OCI-LY7 (cell line): Measurements from ENCODE around the gene TRIB2. TPM values are rescaled to one million over a fixed set of nuclear protein-coding genes. Genes with fewer than 3 reads are reported as not detected.

Source experiments
- BruUV-seq: library from RNA; stranded (reverse); fragments of 400-500 nt; replicated peaks from 2 replicates; lab custom pipeline; 2021; lab: Mats Ljungman, UMichigan
- CTCF ChIA-PET: fragments of 300-600 bp; sonication (Branson Sonifier 250); formaldehyde crosslinking; loops from one replicate; lab custom pipeline; 2022; ENCODE audit warnings: antibody characterized with exemption; ENCODE audit not compliant: unreplicated experiment; lab: Charles Lee
- POLR2A ChIA-PET: fragments of 300-600 bp; sonication (Branson Sonifier 250); formaldehyde crosslinking; loops from one replicate; lab custom pipeline; 2022; ENCODE audit warnings: antibody characterized with exemption; lab: Charles Lee
- DNase-seq: peaks from one replicate; pipeline ENCODE4 v3.0.0-alpha.2; 2015; ENCODE audit warnings: low spot score
- H2AFZ ChIP-seq: fragments of 200-600 bp; sonication (generic), shearing (Covaris generic); 2 replicates; pipeline ENCODE4 v1.6.1; 2014; ENCODE audit warnings: mild to moderate bottlenecking, antibody characterized with exemption, low read length, moderate library complexity
- H3K27ac ChIP-seq: fragments of 200-600 bp; sonication (generic); 2 replicates; pipeline ENCODE4 v1.5.1; 2014; ENCODE audit warnings: mixed run types, low read depth, mild to moderate bottlenecking, moderate library complexity, low read length, inconsistent platforms; ENCODE audit not compliant: poor library complexity, severe bottlenecking
- H3K36me3 ChIP-seq: fragments of 200-600 bp; sonication (generic); 2 replicates; pipeline ENCODE4 v1.6.1; 2014; ENCODE audit warnings: mild to moderate bottlenecking, antibody characterized with exemption, low read length, moderate library complexity, mixed read lengths; ENCODE audit not compliant: insufficient read depth
- H3K4me1 ChIP-seq: fragments of 200-600 bp; sonication (generic); 2 replicates; pipeline ENCODE4 v1.5.1; 2014; ENCODE audit warnings: mild to moderate bottlenecking, low read length; ENCODE audit not compliant: insufficient read depth, poor library complexity, severe bottlenecking
- H3K4me2 ChIP-seq: fragments of 200-600 bp; sonication (generic); 2 replicates; pipeline ENCODE4 v1.6.1; 2014; ENCODE audit warnings: mild to moderate bottlenecking, low read length
- H3K4me3 ChIP-seq: fragments of 200-600 bp; sonication (generic); 2 replicates; pipeline ENCODE4 v1.5.1; 2014; ENCODE audit warnings: mild to moderate bottlenecking, low read depth, low read length; ENCODE audit not compliant: poor library complexity, severe bottlenecking
- H3K79me2 ChIP-seq: fragments of 200-600 bp; sonication (generic); 2 replicates; pipeline ENCODE4 v1.6.1; 2016; ENCODE audit warnings: low read depth, mild to moderate bottlenecking, low read length, moderate library complexity, mixed read lengths; ENCODE audit not compliant: insufficient read depth
- H3K9me2 ChIP-seq: fragments of 200-600 bp; sonication (generic); 2 replicates; pipeline ENCODE4 v1.6.1; 2016; ENCODE audit warnings: mild to moderate bottlenecking, low read length, mixed read lengths; ENCODE audit not compliant: insufficient read depth
- H3K9me3 ChIP-seq: fragments of 200-600 bp; sonication (generic); 2 replicates; pipeline ENCODE4 v1.6.1; 2014; ENCODE audit warnings: mild to moderate bottlenecking, mixed run types, low read length, mixed read lengths
- H4K20me1 ChIP-seq: fragments of 200-600 bp; sonication (generic); 2 replicates; pipeline ENCODE4 v1.6.1; 2014; ENCODE audit warnings: mild to moderate bottlenecking, antibody characterized with exemption, low read length, moderate library complexity, mixed read lengths; ENCODE audit not compliant: insufficient read depth
- EZH2phosphoT487 ChIP-seq: fragments of 200-600 bp; sonication (generic); IDR thresholded peaks from 2 replicates; pipeline ENCODE4 v1.6.1; 2018; ENCODE audit warnings: low read depth, borderline replicate concordance, mild to moderate bottlenecking, mixed run types, antibody characterized with exemption, low read length, moderate library complexity, mixed read lengths
- intact Hi-C: fragments of 100-400 bp; cut with micrococcal nuclease; formaldehyde crosslinking; loops from one replicate; pipeline ENCODE4 v1.10.0; 2022; ENCODE audit not compliant: unreplicated experiment
- total RNA-seq, 2 experiments: library from RNA; depleted of rRNA in 1 of 2; stranded (reverse); fragments of >200 nt in 1 of 2; shearing (Covaris generic) in 1 of 2; gene quantifications; 2 replicates each; pipeline ENCODE4 v1.2.3, GENCODE V29; 2014 to 2022
- TF ChIP-seq, protein P1 (sequence below): fragments of 200-600 bp; sonication (generic); conservative IDR thresholded peaks from 2 replicates; pipeline ENCODE4 v1.5.1; 2014; ENCODE audit warnings: mild to moderate bottlenecking, antibody characterized with exemption, low read length, moderate library complexity, mixed read lengths

The TRIB2 gene
- total RNA-seq, 2 experiments from 2014 or later: 18.8 to 26.0 TPM

GRCh38 chr2:12715258-12716031 lies 1.3 kb upstream of the TRIB2 start:
- Histone ChIP-seq H3K79me2 (no peaks in the 10 kb centered on the region), H3K9me2 (no peaks in the 10 kb centered on the region), H3K4me3 (peak overlapping the region; percentile 74), H3K9me3 (no peaks in the 10 kb centered on the region), H3K4me1 (peaks cover 29% of the 10 kb centered on the region), H3K4me2 (peak overlapping the region; percentile 99), H3K36me3 (no peaks in the 10 kb centered on the region), H2AFZ (peak overlapping the region; percentile 93; the same call in 1 of the 2 replicates), H3K27ac (no peak overlapping the region), H4K20me1 (no peaks in the 10 kb centered on the region)
- no peak for TF ChIP-seq EZH2phosphoT487
- TF ChIP-seq, protein P1, sequence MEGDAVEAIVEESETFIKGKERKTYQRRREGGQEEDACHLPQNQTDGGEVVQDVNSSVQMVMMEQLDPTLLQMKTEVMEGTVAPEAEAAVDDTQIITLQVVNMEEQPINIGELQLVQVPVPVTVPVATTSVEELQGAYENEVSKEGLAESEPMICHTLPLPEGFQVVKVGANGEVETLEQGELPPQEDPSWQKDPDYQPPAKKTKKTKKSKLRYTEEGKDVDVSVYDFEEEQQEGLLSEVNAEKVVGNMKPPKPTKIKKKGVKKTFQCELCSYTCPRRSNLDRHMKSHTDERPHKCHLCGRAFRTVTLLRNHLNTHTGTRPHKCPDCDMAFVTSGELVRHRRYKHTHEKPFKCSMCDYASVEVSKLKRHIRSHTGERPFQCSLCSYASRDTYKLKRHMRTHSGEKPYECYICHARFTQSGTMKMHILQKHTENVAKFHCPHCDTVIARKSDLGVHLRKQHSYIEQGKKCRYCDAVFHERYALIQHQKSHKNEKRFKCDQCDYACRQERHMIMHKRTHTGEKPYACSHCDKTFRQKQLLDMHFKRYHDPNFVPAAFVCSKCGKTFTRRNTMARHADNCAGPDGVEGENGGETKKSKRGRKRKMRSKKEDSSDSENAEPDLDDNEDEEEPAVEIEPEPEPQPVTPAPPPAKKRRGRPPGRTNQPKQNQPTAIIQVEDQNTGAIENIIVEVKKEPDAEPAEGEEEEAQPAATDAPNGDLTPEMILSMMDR: no peak
- no peak for DNase-seq
- BruUV-seq: no TSS peak
- ChIA-PET CTCF (interaction anchor here (0.7 to 3.2 kb wide), 3 partner anchors 13 to 282 kb away, joined by 4 to 17 read pairs (median 5); no protein-coding TSS in a partner anchor), POLR2A (interaction anchor here (0.6 to 1.5 kb wide), 5 partner anchors 8 to 206 kb away, joined by 3 to 7 read pairs (median 3); no protein-coding TSS in a partner anchor)
- intact Hi-C loops: loop anchor here (1.0 to 5.0 kb wide), 11 partner anchors 98 to 968 kb away; partner anchors contain the start of gene LPIN1

DNA sequence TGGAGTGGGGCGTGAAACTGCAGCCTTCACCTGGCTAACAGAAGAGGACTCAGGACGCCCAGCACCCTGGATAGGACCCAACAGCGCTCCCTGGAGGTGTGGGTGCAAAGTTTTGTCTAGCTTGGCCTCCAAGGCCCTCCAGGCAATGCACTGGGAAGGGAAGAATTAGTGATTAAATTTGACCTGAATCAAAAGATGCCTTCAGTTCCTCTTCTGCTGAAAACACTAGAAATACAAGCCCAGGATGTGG lies 779 bp upstream of the TRIB2 start:
- POLR2A ChIA-PET: interaction anchor here (0.6 to 1.5 kb wide), 10 partner anchors 9 to 961 kb away, joined by 3 to 7 read pairs (median 3); no protein-coding TSS in a partner anchor

More for the DNA sequence above, 779 bp upstream of the TRIB2 start:
- H3K4me3 ChIP-seq: peak overlapping the region; percentile 74
- no peaks in the 10 kb centered on the region for H3K79me2 ChIP-seq
- no peaks in the 10 kb centered on the region for H3K36me3 ChIP-seq
- H3K4me2 ChIP-seq: peak overlapping the region; percentile 99
- H3K9me2 ChIP-seq: no peaks in the 10 kb centered on the region
- BruUV-seq: no TSS peak
- peak overlapping the region; percentile 45 for H3K27ac ChIP-seq
- 0 out of 2 replicates have a peak, but pooled peaks cover 5% of the 10 kb centered on the region for H4K20me1 ChIP-seq
- CTCF ChIA-PET: interaction anchor here (0.6 to 3.2 kb wide), 4 partner anchors 13 to 283 kb away, joined by 3 to 17 read pairs (median 4); no protein-coding TSS in a partner anchor
- peak overlapping the region; percentile 93 for H2AFZ ChIP-seq
- DNase-seq: peak; percentile 86
- intact Hi-C loops: loop anchor here (1.0 to 5.0 kb wide), 11 partner anchors 99 to 969 kb away; partner anchors contain the start of gene LPIN1
- peaks cover 34% of the 10 kb centered on the region for H3K4me1 ChIP-seq
- H3K9me3 ChIP-seq: no peaks in the 10 kb centered on the region
- no peak for TF ChIP-seq EZH2phosphoT487
- TF ChIP-seq, protein P1: peak; percentile 83
